ENCODE results near the gene CLEC20A. TPM values are rescaled to one million over a fixed set of nuclear protein-coding genes. Genes with fewer than 3 reads are reported as not detected.

Gene CLEC20A
- total and polyA plus RNA-seq, 2 of the 8 experiments (the other 6 are each of a cell fraction or from before 2014, with no cell fraction given), result not detected

- TF ChIP-seq, protein P1, sequence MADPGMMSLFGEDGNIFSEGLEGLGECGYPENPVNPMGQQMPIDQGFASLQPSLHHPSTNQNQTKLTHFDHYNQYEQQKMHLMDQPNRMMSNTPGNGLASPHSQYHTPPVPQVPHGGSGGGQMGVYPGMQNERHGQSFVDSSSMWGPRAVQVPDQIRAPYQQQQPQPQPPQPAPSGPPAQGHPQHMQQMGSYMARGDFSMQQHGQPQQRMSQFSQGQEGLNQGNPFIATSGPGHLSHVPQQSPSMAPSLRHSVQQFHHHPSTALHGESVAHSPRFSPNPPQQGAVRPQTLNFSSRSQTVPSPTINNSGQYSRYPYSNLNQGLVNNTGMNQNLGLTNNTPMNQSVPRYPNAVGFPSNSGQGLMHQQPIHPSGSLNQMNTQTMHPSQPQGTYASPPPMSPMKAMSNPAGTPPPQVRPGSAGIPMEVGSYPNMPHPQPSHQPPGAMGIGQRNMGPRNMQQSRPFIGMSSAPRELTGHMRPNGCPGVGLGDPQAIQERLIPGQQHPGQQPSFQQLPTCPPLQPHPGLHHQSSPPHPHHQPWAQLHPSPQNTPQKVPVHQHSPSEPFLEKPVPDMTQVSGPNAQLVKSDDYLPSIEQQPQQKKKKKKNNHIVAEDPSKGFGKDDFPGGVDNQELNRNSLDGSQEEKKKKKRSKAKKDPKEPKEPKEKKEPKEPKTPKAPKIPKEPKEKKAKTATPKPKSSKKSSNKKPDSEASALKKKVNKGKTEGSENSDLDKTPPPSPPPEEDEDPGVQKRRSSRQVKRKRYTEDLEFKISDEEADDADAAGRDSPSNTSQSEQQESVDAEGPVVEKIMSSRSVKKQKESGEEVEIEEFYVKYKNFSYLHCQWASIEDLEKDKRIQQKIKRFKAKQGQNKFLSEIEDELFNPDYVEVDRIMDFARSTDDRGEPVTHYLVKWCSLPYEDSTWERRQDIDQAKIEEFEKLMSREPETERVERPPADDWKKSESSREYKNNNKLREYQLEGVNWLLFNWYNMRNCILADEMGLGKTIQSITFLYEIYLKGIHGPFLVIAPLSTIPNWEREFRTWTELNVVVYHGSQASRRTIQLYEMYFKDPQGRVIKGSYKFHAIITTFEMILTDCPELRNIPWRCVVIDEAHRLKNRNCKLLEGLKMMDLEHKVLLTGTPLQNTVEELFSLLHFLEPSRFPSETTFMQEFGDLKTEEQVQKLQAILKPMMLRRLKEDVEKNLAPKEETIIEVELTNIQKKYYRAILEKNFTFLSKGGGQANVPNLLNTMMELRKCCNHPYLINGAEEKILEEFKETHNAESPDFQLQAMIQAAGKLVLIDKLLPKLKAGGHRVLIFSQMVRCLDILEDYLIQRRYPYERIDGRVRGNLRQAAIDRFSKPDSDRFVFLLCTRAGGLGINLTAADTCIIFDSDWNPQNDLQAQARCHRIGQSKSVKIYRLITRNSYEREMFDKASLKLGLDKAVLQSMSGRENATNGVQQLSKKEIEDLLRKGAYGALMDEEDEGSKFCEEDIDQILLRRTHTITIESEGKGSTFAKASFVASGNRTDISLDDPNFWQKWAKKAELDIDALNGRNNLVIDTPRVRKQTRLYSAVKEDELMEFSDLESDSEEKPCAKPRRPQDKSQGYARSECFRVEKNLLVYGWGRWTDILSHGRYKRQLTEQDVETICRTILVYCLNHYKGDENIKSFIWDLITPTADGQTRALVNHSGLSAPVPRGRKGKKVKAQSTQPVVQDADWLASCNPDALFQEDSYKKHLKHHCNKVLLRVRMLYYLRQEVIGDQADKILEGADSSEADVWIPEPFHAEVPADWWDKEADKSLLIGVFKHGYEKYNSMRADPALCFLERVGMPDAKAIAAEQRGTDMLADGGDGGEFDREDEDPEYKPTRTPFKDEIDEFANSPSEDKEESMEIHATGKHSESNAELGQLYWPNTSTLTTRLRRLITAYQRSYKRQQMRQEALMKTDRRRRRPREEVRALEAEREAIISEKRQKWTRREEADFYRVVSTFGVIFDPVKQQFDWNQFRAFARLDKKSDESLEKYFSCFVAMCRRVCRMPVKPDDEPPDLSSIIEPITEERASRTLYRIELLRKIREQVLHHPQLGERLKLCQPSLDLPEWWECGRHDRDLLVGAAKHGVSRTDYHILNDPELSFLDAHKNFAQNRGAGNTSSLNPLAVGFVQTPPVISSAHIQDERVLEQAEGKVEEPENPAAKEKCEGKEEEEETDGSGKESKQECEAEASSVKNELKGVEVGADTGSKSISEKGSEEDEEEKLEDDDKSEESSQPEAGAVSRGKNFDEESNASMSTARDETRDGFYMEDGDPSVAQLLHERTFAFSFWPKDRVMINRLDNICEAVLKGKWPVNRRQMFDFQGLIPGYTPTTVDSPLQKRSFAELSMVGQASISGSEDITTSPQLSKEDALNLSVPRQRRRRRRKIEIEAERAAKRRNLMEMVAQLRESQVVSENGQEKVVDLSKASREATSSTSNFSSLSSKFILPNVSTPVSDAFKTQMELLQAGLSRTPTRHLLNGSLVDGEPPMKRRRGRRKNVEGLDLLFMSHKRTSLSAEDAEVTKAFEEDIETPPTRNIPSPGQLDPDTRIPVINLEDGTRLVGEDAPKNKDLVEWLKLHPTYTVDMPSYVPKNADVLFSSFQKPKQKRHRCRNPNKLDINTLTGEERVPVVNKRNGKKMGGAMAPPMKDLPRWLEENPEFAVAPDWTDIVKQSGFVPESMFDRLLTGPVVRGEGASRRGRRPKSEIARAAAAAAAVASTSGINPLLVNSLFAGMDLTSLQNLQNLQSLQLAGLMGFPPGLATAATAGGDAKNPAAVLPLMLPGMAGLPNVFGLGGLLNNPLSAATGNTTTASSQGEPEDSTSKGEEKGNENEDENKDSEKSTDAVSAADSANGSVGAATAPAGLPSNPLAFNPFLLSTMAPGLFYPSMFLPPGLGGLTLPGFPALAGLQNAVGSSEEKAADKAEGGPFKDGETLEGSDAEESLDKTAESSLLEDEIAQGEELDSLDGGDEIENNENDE (IDR thresholded peaks at IDR 0.05; ENCODE audit: insufficient replicate concordance, low read length), result no peak
- TF ChIP-seq TAF7 (optimal IDR thresholded peaks at IDR 0.05; ENCODE audit: borderline replicate concordance, low read depth, low read length) (peak; percentile 73), BRCA1 (IDR thresholded peaks at IDR 0.05; ENCODE audit: low read depth, low read length) (no peak), NRF1 (IDR thresholded peaks at IDR 0.05; ENCODE audit: low read depth, low read length) (no peak), E2F6 (IDR thresholded peaks at IDR 0.05) (peak; percentile 58; the same call in 1 of the 2 replicates), CHD2 (IDR thresholded peaks at IDR 0.05; ENCODE audit: low read length) (no peak)
- TF ChIP-seq, protein P2, sequence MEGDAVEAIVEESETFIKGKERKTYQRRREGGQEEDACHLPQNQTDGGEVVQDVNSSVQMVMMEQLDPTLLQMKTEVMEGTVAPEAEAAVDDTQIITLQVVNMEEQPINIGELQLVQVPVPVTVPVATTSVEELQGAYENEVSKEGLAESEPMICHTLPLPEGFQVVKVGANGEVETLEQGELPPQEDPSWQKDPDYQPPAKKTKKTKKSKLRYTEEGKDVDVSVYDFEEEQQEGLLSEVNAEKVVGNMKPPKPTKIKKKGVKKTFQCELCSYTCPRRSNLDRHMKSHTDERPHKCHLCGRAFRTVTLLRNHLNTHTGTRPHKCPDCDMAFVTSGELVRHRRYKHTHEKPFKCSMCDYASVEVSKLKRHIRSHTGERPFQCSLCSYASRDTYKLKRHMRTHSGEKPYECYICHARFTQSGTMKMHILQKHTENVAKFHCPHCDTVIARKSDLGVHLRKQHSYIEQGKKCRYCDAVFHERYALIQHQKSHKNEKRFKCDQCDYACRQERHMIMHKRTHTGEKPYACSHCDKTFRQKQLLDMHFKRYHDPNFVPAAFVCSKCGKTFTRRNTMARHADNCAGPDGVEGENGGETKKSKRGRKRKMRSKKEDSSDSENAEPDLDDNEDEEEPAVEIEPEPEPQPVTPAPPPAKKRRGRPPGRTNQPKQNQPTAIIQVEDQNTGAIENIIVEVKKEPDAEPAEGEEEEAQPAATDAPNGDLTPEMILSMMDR (IDR thresholded peaks at IDR 0.05; ENCODE audit: control extremely low read depth in 1 of 3, insufficient read depth in 1 of 3, low read depth in 1 of 3, low read length in 3 of 3), result peak; percentile 77 to 94 (median 92)
Measured at GRCh38 chr1:178542554-178543289, 46.0 kb upstream of the CLEC20A start (continued).

Data from H1 (cell line).